Panc1 (cell line): ENCODE results near the gene PIGW.

ENCODE experiments used
- CTCF ChIP-seq: fragments of 450-650 bp; IDR thresholded peaks from 2 replicates; pipeline ENCODE4 v1.5.1; 2017; ENCODE audit warnings: mild to moderate bottlenecking
- POLR2AphosphoS5 ChIP-seq: IDR thresholded peaks from 2 replicates; pipeline ENCODE4 v1.6.1; 2012; ENCODE audit warnings: mild to moderate bottlenecking, low read depth, low read length, moderate library complexity
- SIN3A ChIP-seq: IDR thresholded peaks from 2 replicates; pipeline ENCODE4 v1.6.1; 2012; ENCODE audit warnings: low read depth, mild to moderate bottlenecking, low read length, moderate library complexity, borderline replicate concordance; ENCODE audit not compliant: insufficient read depth
- TCF7L2 ChIP-seq: IDR thresholded peaks from 2 replicates; pipeline ENCODE4 v1.6.1; 2011; ENCODE audit warnings: mild to moderate bottlenecking, low read depth, low read length, inconsistent platforms
- TF ChIP-seq, protein P1 (sequence below), 2 experiments: IDR thresholded peaks; 2 replicates each; pipeline ENCODE4 v1.6.1; 2011 to 2012; ENCODE audit warnings: low read depth in 2 of 2, control low read depth in 1 of 2, low read length in 1 of 2, mild to moderate bottlenecking in 1 of 2, moderate library complexity in 1 of 2; ENCODE audit not compliant: insufficient read depth in 1 of 2

GRCh38 chr17:36525113-36525512, 9.7 kb upstream of the PIGW start:
- TF ChIP-seq CTCF (no peak), SIN3A (no peak), POLR2AphosphoS5 (no peak), TCF7L2 (no peak)
- TF ChIP-seq, protein P1, sequence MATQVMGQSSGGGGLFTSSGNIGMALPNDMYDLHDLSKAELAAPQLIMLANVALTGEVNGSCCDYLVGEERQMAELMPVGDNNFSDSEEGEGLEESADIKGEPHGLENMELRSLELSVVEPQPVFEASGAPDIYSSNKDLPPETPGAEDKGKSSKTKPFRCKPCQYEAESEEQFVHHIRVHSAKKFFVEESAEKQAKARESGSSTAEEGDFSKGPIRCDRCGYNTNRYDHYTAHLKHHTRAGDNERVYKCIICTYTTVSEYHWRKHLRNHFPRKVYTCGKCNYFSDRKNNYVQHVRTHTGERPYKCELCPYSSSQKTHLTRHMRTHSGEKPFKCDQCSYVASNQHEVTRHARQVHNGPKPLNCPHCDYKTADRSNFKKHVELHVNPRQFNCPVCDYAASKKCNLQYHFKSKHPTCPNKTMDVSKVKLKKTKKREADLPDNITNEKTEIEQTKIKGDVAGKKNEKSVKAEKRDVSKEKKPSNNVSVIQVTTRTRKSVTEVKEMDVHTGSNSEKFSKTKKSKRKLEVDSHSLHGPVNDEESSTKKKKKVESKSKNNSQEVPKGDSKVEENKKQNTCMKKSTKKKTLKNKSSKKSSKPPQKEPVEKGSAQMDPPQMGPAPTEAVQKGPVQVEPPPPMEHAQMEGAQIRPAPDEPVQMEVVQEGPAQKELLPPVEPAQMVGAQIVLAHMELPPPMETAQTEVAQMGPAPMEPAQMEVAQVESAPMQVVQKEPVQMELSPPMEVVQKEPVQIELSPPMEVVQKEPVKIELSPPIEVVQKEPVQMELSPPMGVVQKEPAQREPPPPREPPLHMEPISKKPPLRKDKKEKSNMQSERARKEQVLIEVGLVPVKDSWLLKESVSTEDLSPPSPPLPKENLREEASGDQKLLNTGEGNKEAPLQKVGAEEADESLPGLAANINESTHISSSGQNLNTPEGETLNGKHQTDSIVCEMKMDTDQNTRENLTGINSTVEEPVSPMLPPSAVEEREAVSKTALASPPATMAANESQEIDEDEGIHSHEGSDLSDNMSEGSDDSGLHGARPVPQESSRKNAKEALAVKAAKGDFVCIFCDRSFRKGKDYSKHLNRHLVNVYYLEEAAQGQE (IDR thresholded peaks at IDR 0.05; ENCODE audit: insufficient read depth in 1 of 2, low read depth in 2 of 2, low read length in 1 of 2): no peak
